Activated naive CD4-positive, alpha-beta T cell treated with anti-CD3 and anti-CD28 coated beads for 36 hours (primary cell): Measurements from ENCODE around the gene TOGARAM1. TPM values are rescaled to one million over a fixed set of nuclear protein-coding genes. Genes with fewer than 3 reads are reported as not detected.

Source experiments
- CTCF ChIA-PET: fragments of 350-600 bp; sonication (Branson Sonifier 250); formaldehyde crosslinking; loops from one replicate; lab custom pipeline; 2021; ENCODE audit warnings: antibody characterized with exemption; lab: Charles Lee
- DNase-seq: peaks from one replicate; pipeline ENCODE4 v3.0.0-alpha.2; 2020
- H3K27ac Mint-ChIP-seq: one replicate; pipeline ENCODE4 v1.8.0; 2021; ENCODE audit warnings: mild to moderate bottlenecking, mixed read lengths
- H3K27me3 Mint-ChIP-seq: one replicate; pipeline ENCODE4 v1.8.0; 2021; ENCODE audit warnings: low read depth, mixed read lengths
- H3K36me3 Mint-ChIP-seq: one replicate; pipeline ENCODE4 v1.8.0; 2021; ENCODE audit warnings: low read depth, mixed read lengths
- H3K4me1 Mint-ChIP-seq: one replicate; pipeline ENCODE4 v1.8.0; 2021; ENCODE audit warnings: low read depth, mixed read lengths
- H3K4me3 Mint-ChIP-seq: one replicate; pipeline ENCODE4 v1.8.0; 2021; ENCODE audit warnings: mild to moderate bottlenecking, moderate library complexity, mixed read lengths
- H3K9me3 Mint-ChIP-seq: one replicate; pipeline ENCODE4 v1.8.0; 2021; ENCODE audit warnings: mixed read lengths
- intact Hi-C: fragments of 100-400 bp; cut with micrococcal nuclease; formaldehyde crosslinking; loops from one replicate; pipeline ENCODE4 v1.15.1; 2023
- total RNA-seq, 2 experiments: library from RNA; stranded (reverse); gene quantifications; one replicate each; pipeline ENCODE4 v1.2.3, GENCODE V29; 2021

TOGARAM1 gene
- total RNA-seq, 2 experiments from 2014 or later, result 3.1 to 3.3 TPM

DNA sequence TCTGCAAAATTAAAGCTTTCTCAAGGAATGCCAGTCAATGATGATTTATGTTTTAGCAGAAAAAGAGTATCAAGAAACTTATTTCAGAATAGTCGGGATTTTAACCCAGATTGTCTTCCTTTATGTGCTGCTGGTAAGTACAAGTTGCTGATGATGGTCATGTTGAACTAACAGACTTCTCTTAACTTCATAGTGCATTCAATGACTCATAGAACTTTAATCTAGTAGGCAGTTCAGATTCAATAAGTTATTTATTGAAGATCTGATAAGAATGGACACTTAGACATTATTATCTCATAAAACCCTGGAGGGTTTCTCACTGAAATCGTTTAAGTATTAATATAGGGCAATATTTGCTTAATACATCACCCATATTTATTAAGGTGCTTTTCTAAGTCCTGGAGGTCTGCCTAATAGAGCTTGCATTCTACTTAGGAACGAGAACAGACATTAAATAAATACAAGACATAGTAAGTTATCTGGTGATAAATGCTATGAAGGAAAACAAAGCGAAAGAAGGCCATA is 33.8 kb downstream of the TOGARAM1 start:
- Mint-ChIP-seq H3K4me1 (no peaks in the 10 kb centered on the region), H3K27me3 (no peaks in the 10 kb centered on the region), H3K9me3 (no peaks in the 10 kb centered on the region), H3K27ac (no peak overlapping the region), H3K4me3 (no peak overlapping the region), H3K36me3 (peaks cover 23% of the 10 kb centered on the region)
- no peak for DNase-seq
- intact Hi-C loops, result no loop called here
- CTCF ChIA-PET, result no interaction called here

DNA sequence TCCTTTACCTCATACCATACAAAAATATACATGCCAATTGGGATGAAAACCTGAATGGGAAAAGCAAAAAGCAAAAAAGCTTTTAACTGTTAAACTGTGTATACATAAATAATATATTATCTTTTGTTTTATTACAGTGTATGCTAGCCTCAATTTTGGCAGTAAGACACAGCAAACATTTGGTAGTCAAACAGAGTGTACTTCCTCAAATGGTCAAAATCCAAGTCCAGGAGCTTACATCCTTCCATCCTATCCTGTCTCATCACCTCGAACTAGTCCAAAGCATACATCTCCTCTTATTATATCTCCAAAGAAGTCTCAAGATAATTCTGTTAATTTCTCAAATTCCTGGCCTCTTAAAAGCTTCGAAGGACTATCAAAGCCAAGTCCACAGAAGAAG is 41.9 kb downstream of the TOGARAM1 start:
- intact Hi-C loops, result no loop called here
- CTCF ChIA-PET, result no interaction called here

DNA sequence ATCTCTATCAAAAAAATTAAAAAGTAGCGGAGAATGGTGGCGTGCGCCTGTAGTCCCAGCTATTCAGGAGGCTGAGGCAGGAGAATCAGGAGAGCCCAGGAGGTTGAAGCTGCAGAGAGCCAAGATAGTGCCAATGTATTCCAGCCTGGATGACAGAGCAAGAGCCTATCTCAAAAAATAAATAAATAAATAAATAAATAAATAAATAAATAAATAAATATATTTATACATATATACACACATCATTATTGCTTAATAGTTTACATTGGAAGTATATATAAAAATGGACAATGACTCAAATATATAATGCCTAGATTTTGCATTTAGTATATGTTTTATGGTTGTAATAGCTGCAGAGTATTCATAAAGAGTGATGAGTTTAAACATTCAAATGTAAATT is 53.1 kb downstream of the TOGARAM1 start:
- Mint-ChIP-seq H3K27ac (no peak overlapping the region), H3K4me1 (no peaks in the 10 kb centered on the region), H3K9me3 (no peaks in the 10 kb centered on the region), H3K4me3 (no peak overlapping the region), H3K36me3 (peaks cover 25% of the 10 kb centered on the region), H3K27me3 (no peaks in the 10 kb centered on the region)
- DNase-seq, result no peak
- CTCF ChIA-PET, result no interaction called here
- intact Hi-C loops, result no loop called here

More for the DNA sequence above, 41.9 kb downstream of the TOGARAM1 start:
- H3K27me3 Mint-ChIP-seq, result no peaks in the 10 kb centered on the region
- H3K9me3 Mint-ChIP-seq, result no peaks in the 10 kb centered on the region
- peaks cover 12% of the 10 kb centered on the region for H3K36me3 Mint-ChIP-seq
- no peak for DNase-seq
- no peak overlapping the region for H3K27ac Mint-ChIP-seq
- no peak overlapping the region for H3K4me3 Mint-ChIP-seq
- no peaks in the 10 kb centered on the region for H3K4me1 Mint-ChIP-seq

DNA sequence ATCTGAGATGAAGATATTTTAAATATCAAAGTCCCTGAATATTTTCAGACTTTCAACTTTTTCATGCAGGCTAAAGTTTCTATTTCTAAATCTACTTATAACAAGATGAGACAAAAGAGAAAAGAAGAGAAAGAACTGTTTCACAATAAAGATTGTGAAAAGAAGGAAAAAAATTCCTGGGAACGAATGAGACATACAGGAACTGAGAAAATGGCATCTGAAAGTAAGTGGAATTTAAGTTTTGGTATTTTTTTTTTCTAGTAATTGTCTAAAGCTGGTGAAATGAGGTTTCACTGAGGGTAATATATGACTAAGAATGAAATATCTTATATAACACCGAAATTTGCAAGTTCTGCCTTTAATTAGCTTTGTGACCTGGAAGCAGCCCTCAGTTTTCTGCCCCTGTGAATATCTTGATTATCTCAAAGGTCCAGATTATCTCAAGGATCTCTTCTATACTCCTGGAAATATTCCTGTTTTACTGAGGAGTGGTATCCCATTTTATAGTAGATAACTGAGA is 66.2 kb downstream of the TOGARAM1 start:
- intact Hi-C loops, result no loop called here
- no peaks in the 10 kb centered on the region for H3K9me3 Mint-ChIP-seq
- no peak overlapping the region for H3K4me3 Mint-ChIP-seq
- peaks cover 7% of the 10 kb centered on the region for H3K36me3 Mint-ChIP-seq
- H3K27ac Mint-ChIP-seq, result no peak overlapping the region
- no peaks in the 10 kb centered on the region for H3K4me1 Mint-ChIP-seq
- DNase-seq, result no peak
- no peaks in the 10 kb centered on the region for H3K27me3 Mint-ChIP-seq
- CTCF ChIA-PET, result interaction anchor here (0.6 kb wide), 1 partner anchor 70 kb away, joined by 3 read pairs; no protein-coding TSS in a partner anchor

DNA sequence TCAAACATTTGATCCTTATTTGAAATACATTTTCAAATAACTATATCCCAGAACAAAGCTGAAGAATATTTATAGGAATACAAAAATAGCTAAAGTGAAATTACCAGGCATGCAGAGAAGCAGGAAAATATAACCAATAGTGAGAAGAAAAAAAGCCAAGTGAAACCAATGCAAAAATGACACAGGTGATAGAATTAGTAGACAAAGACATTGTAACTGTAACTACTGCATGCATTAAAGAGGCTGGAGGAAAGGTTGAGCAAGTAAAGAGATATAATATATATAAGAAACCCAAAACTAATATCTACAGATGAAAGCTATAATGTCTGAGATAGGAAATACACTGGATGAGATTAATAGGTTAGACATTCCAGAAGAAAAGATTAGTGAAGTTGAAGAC is 72.7 kb downstream of the TOGARAM1 start:
- CTCF ChIA-PET, result no interaction called here
- Mint-ChIP-seq H3K27ac (no peak overlapping the region), H3K4me1 (no peaks in the 10 kb centered on the region), H3K4me3 (no peak overlapping the region), H3K36me3 (peaks cover 33% of the 10 kb centered on the region), H3K27me3 (no peaks in the 10 kb centered on the region), H3K9me3 (no peaks in the 10 kb centered on the region)
- DNase-seq, result no peak
- intact Hi-C loops, result no loop called here

DNA sequence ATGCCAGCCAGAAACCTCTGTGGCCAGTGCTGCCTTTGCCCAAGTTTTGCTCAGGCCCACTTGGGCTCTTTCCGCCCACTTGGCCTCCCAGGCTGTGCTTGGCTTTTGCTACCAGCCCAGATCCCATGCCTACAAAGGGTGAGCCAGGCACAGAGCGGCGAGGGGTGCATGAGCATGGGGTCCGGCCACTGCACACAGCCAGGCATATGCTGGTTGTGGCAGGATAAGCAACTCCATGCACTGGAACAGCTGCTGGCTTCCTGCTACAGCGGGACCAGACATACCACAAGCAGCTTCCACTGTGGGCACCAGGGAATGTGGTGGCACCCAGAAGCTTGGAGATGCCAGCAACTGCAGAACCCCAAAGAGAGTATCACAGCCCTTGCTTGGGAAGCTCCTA is 76.3 kb downstream of the TOGARAM1 start:
- Mint-ChIP-seq H3K27me3 (no peaks in the 10 kb centered on the region), H3K36me3 (peaks cover 35% of the 10 kb centered on the region), H3K4me3 (no peak overlapping the region), H3K9me3 (no peaks in the 10 kb centered on the region), H3K27ac (no peak overlapping the region), H3K4me1 (no peaks in the 10 kb centered on the region)
- CTCF ChIA-PET, result no interaction called here
- DNase-seq, result no peak
- intact Hi-C loops, result no loop called here

DNA sequence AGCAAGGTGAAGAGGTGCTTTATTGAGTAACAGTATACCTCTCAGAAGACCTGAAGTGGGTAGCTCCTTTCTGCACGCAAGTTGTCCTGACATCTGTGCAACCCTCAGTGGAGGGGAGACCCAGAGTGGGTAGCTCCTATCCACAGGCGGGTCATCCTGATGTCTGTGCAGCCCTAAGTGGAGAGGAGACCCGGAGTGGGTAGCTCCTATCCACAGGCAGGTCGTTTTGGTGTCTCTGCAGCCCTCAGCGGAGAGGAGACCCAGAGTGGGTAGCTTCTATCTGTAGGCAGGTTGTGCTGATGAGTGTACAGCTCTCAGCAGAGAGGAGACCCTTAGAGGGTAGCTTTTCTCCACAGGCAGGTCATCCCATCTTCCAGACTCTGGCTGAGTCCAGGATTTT is 76.9 kb downstream of the TOGARAM1 start:
- peaks cover 32% of the 10 kb centered on the region for H3K36me3 Mint-ChIP-seq
- no peak overlapping the region for H3K4me3 Mint-ChIP-seq
- H3K4me1 Mint-ChIP-seq, result no peaks in the 10 kb centered on the region
- CTCF ChIA-PET, result no interaction called here
- H3K27me3 Mint-ChIP-seq, result no peaks in the 10 kb centered on the region
- no peaks in the 10 kb centered on the region for H3K9me3 Mint-ChIP-seq
- intact Hi-C loops, result no loop called here
- no peak for DNase-seq
- no peak overlapping the region for H3K27ac Mint-ChIP-seq

DNA sequence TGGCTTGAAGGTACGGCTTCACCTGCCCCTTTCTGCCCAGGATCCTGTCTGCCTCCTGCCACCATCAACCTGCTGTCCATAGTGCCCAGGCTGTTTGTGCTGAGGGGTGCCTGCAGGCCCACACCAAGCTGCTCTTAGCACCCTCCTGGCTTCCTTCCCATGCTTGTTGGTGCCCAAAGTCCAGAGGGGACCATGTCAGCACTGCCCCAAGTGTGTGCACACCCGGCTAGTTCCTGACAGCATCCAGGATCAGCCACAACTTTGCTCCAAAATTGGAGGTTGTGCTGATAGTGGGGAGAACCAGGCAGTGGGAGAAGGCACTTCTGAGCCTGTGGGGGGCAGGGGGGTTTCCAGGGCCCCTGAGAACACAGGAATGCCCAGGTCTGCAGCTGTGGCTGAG is 77.4 kb downstream of the TOGARAM1 start:
- DNase-seq, result no peak
- CTCF ChIA-PET, result no interaction called here
- Mint-ChIP-seq H3K4me3 (no peak overlapping the region), H3K27me3 (no peaks in the 10 kb centered on the region), H3K36me3 (peaks cover 29% of the 10 kb centered on the region), H3K4me1 (no peaks in the 10 kb centered on the region), H3K27ac (no peak overlapping the region), H3K9me3 (no peaks in the 10 kb centered on the region)
- intact Hi-C loops, result no loop called here

DNA sequence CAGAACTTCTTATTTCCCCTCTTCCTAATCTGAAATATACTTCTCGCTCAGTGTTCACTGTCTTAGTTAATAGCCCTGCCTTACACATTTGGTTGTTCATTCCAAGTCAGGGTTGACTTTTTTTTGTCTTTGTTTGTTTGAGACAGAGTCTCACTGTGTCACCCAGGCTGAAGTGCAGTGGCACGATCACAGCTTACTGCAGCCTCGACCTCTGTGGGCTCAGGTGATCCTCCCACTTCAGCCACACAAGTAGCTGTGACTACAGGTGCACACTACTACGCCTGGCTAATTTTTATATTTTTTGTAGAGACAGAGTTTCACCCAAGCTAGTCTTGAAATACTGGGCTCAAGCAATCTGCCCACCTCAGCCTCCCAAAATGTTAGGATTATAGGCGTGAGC is 79.7 kb downstream of the TOGARAM1 start:
- Mint-ChIP-seq H3K27me3 (no peaks in the 10 kb centered on the region), H3K9me3 (no peaks in the 10 kb centered on the region), H3K4me1 (no peaks in the 10 kb centered on the region), H3K27ac (no peak overlapping the region), H3K4me3 (no peak overlapping the region), H3K36me3 (peaks cover 22% of the 10 kb centered on the region)
- intact Hi-C loops, result no loop called here
- CTCF ChIA-PET, result interaction anchor here (0.6 kb wide), 1 partner anchor 95 kb away, joined by 3 read pairs; no protein-coding TSS in a partner anchor
- no peak for DNase-seq

DNA sequence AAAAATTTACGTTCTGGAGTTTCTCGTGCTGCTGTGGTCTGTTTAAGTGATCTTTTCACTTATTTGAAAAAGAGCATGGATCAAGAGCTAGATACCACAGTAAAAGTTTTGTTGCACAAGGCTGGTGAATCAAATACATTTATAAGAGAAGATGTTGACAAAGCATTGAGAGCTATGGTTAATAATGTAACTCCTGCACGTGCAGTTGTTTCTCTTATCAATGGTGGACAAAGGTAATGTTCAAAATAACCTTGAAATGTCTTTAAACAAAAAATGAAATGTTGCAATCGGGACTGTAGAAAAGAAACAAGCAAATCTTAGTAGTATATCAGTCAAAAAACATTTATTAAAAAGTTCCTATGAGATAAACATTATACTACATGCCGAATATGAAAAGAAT is 82.6 kb downstream of the TOGARAM1 start:
- Mint-ChIP-seq H3K36me3 (peaks cover 16% of the 10 kb centered on the region), H3K27ac (no peak overlapping the region), H3K9me3 (no peaks in the 10 kb centered on the region), H3K4me3 (no peak overlapping the region), H3K4me1 (no peaks in the 10 kb centered on the region), H3K27me3 (no peaks in the 10 kb centered on the region)
- intact Hi-C loops, result no loop called here
- DNase-seq, result no peak
- CTCF ChIA-PET, result interaction anchor here (0.6 kb wide), 2 partner anchors 15 to 27 kb away, joined by 3 to 4 read pairs; no protein-coding TSS in a partner anchor

DNA sequence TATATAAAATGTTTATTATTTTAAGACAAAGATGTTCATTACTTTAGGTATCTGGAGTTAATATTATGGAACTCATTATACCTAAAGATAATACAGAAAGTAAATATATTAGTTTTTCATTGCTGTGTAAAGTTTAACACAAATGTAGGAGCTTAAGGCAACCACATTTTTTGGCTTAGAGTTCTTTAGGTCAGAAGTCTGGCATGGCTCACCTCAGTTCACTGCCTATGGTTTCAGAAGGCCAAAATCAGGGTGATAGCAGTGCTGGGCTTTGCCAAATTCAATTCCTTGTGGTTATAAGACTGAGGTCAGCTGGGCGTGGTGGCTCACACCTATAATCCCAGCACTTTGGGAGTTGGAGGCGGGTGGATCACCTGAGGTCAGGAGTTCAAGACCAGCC is 86.4 kb downstream of the TOGARAM1 start:
- Mint-ChIP-seq H3K36me3 (peaks cover 14% of the 10 kb centered on the region), H3K4me1 (no peaks in the 10 kb centered on the region), H3K27ac (no peak overlapping the region), H3K4me3 (no peak overlapping the region), H3K9me3 (no peaks in the 10 kb centered on the region), H3K27me3 (no peaks in the 10 kb centered on the region)
- intact Hi-C loops, result no loop called here
- DNase-seq, result no peak
- CTCF ChIA-PET, result no interaction called here

DNA sequence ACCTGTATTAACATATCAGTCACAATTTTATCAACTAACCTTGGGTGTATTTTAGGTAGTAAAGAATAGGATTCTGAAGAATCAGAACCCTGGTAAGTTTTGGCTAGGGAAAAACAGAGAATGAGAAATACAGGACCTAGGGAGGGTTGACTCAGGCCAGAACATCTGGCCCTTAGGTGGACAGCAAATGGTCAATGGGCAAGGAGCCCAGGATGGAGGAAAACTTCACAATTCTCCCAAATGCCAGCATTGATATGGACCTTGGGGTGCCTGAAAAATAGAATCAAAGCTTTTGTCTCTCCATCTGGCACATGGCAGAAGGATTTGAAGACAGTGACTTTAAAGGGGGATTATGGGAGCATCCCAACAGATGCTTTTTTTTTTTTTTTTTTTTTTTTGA is 89.2 kb downstream of the TOGARAM1 start:
- Mint-ChIP-seq H3K4me1 (no peaks in the 10 kb centered on the region), H3K27me3 (no peaks in the 10 kb centered on the region), H3K9me3 (peaks cover 1% of the 10 kb centered on the region), H3K27ac (no peak overlapping the region), H3K36me3 (peaks cover 22% of the 10 kb centered on the region), H3K4me3 (no peak overlapping the region)
- CTCF ChIA-PET, result no interaction called here
- intact Hi-C loops, result no loop called here
- no peak for DNase-seq

DNA sequence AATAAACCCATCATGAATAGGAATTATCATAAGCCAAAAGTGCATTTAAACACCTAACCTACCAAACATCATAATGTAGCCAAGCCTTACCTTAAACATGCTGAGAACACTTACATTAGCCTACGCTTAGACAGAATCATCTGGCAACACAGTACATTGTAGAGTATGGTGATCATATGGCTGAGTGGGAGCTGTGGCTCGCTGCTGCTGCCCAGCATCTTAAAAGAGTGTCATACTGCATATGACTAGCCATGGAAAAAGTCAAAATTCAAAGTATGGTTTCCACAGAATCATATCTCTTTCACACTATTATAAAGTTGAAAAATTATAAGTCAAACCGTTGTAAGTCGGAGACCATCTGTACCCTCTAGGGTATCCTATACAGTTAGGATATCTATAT is 89.9 kb downstream of the TOGARAM1 start:
- Mint-ChIP-seq H3K4me3 (no peak overlapping the region), H3K27me3 (no peaks in the 10 kb centered on the region), H3K9me3 (peaks cover 6% of the 10 kb centered on the region), H3K27ac (no peak overlapping the region), H3K4me1 (no peaks in the 10 kb centered on the region), H3K36me3 (peaks cover 22% of the 10 kb centered on the region)
- no peak for DNase-seq
- intact Hi-C loops, result no loop called here
- CTCF ChIA-PET, result no interaction called here
